HG03520 (cell line): ENCODE results near the gene CRYZL1.

Source experiments
- ATAC-seq: cut with Tn5 transposase; IDR thresholded peaks from one replicate; pipeline ENCODE4 v1.9.1; 2021; ENCODE audit warnings: mild to moderate bottlenecking, moderate library complexity; ENCODE audit not compliant: unreplicated experiment

The CRYZL1 gene

DNA sequence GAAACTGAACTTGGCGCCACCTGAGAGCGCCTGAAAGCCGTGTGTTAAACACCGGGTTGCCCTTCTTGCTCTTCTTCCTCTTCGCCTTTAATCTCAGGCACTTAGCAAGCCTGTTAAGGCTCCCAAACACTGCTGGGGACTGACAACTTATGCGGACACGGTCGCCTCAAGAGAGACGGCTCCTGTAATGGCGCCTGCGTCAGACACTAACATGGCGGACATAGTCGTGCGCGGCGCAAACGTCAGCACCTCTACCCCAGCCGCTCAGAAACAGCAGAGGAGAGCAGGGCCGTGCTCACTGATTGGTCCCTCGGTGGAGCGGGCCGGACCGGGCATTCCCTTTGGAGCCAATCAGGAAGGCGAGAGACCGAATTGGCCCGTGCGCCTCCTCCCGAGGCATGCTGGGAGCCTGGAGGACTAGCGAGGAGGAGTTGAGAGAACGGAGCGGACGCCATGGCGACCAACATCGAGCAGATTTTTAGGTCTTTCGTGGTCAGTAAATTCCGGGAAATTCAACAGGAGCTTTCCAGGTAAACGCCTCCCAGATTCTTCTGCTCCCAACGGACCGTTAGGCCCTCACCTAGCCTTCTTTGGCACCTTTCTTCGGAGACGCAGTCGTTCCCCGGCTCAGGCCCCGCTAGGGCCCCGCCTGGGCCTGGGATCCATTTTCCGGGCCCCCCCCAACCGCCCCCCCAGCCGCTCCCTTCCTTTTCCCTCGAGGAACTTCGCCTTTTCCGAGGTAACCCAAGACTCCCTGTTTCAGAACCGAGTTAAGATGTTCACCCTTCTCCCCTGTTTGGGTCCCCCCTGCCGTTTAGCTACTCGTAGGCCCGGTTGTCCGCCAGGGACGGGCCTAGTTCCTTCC lies 98.7 kb downstream of the CRYZL1 start, which contains the start of gene SON:
SON (plus strand) TSS at position 399 of the 865 bp plus-strand sequence; CDS start at position 454, 55 bp downstream.
- ATAC-seq = peak; percentile 94

DNA sequence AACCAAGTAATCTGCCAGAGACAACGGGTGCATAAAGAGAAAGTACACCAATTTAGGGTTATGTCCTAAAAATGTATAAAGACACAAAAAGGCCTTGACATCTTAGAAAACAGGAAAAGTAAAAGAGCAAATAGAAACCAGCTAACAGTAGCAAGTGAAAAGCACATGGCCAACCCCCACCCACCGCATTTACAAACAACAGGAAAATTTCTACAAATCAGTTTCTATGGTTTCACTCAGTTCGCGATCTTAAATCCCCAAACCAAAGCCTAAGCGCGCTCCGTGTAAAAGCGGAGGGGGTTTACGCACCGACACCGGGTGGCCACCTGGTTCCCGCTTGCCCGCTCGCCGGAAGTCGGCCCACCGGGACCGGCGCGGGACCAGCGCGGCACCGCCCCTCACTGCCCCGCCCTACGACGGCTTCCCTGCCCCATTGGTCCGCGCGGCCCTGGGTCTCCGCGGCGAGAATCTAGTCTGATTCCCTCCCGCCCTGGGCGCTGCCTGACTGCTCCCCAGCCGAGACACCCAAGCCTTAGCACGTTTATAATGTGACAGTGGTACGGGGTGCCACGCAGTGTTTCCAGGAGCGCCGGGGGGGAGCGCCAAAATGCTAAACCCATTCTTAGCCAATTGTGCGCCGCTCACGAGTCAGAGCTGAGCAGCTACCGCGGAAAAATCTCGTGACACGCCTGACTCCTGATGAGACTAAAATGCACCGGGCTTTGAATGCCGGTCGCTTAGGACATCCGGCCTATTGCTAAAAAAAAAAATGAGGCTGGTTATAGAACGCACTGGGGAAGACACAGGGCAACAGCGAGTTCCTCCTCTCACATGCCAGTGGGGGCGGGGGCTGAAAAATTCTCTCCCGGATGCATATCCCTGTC lies 99.5 kb downstream of the CRYZL1 start, which contains the start of gene GART:
GART (minus strand) TSS at position 362 of the 884 bp plus-strand sequence. CDS start 2,802 bp downstream, outside the sequence.
- ATAC-seq = peak; percentile 43

DNA sequence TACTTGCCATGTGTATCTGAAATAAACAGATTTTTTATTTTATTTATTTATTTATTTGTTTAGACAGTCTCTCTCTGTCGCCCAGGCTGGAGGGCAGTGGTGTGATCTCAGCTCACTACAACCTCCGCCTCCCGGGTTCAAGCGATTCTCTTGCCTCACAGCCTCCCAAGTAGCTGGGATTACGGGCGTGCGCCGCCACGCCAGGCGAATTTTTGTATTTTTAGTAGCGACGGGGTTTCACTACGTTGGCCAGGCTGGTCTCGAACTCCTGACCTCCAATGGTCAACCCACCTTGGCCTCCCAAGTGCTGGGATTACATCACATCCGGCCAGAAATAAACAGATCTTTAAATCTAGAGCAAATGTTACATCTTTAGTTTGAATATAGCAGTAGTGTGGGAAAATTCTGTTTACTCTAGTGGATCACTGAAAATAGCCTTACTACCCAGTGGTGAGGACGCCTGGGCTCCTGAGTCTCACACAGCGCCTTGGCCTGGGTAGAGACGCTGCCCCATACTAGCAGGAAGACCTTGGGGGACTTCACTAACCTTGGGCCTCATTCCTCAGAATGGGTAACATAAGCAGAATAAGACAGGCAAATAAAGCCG lies 100.3 kb downstream of the CRYZL1 start:
- ATAC-seq = no peak

DNA sequence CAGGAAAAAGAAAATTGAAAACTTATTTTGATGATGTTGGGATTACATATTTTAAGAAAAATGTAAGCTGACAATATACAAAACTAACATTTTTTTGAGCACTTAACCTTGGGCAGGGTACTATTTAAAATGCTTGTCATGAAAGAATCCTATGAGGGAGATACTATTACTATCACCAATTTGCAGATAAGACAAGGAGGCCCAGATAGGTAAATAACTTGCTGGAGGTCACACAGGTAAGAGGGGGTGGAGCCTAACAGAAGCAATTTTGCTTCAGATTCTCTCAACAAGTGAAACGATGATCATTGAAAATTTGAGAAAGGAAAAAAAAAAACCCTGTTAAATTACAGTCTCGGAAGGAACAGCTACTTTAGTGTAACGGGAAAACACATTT lies 100.8 kb downstream of the CRYZL1 start:
- no peak for ATAC-seq

DNA sequence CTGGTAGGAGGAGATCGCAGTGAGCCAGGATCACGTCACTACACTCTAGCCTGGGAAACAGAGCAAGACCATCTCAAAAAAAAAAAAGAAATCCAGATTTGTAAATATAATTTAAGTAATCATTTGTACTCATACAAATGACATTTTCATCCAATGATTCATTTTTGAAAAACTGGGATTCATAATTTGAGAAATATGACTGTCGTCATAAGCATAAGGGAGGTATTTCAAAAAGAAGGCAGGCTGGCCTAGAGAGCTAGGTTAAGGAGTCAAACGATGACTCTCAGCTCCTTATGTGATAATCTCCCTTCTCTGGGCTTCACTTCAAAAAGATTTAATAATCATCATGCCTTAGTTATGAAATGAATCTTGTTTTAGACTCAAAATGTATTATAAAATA lies 101.9 kb downstream of the CRYZL1 start:
- ATAC-seq = no peak
